ENCODE data around the gene ATP23. TPM values are rescaled to one million over a fixed set of nuclear protein-coding genes. Genes with fewer than 3 reads are reported as not detected.

The ATP23 gene
- total RNA-seq, 1 experiment from 2014 or later: 9.1 TPM

GRCh38 chr12:57907281-57907680 is 34.1 kb upstream of the ATP23 start:
- Histone ChIP-seq H3K9me3 (ENCODE audit: control insufficient read depth in 1 of 2, insufficient read depth in 1 of 2, low read depth in 1 of 2, low read length in 2 of 2) (no peaks in the 10 kb centered on the region), H3K4me2 (ENCODE audit: low read length) (no peak overlapping the region), H3K9me2 (ENCODE audit: insufficient read depth) (0 out of 2 replicates have a peak, but pooled peaks cover 2% of the 10 kb centered on the region), H3K27ac (ENCODE audit: low read depth, low read length) (no peak overlapping the region), H3K4me1 (ENCODE audit: control insufficient read depth in 1 of 2, insufficient read depth in 2 of 2, low read length in 2 of 2) (peaks cover 0 to 7% of the 10 kb centered on the region in 2 experiments; a peak in 2 of 4 replicates), H2AFZ (ENCODE audit: low read depth, low read length, poor library complexity, severe bottlenecking) (no peak overlapping the region), H3K36me3 (ENCODE audit: control insufficient read depth in 1 of 2, insufficient read depth in 2 of 2, low read length in 2 of 2) (no peaks in the 10 kb centered on the region), H4K20me1 (ENCODE audit: insufficient read depth) (no peaks in the 10 kb centered on the region), H3K79me2 (ENCODE audit: insufficient read depth, low read length) (no peaks in the 10 kb centered on the region), H3K9ac (ENCODE audit: low read length) (no peak overlapping the region), H3K27me3 (ENCODE audit: insufficient read depth, low read length) (no peaks in the 10 kb centered on the region), H3K4me3 (replicated peaks in 1 of 2; ENCODE audit: low read depth in 1 of 2, low read length in 2 of 2) (no peak overlapping the region)
- ChIA-PET RAD21 (ENCODE audit: low non-redundant PET in 1 of 2, low total read pairs in 2 of 2, uncharacterized antibody in 2 of 2, unreplicated experiment in 2 of 2) (no interaction called here), POLR2A (no interaction called here), CTCF (interaction anchor here (1.0 kb wide), 1 partner anchor 104 kb away, joined by 4 read pairs; no protein-coding TSS in a partner anchor)
- no TSS peak for BruUV-seq (replicated peaks)
- TF ChIP-seq CEBPB (IDR thresholded peaks at IDR 0.05; ENCODE audit: low read depth) (no peak), ZFX (IDR thresholded peaks at IDR 0.05) (no peak), TCF7L2 (IDR thresholded peaks at IDR 0.05; ENCODE audit: borderline replicate concordance, extremely low read depth, insufficient read depth, insufficient read length) (no peak), EZH2 (IDR thresholded peaks at IDR 0.05) (no peak), FOSL1 (IDR thresholded peaks at IDR 0.05; ENCODE audit: low read depth) (no peak), CTCF (IDR thresholded peaks at IDR 0.05 in 2 of 3, conservative IDR thresholded peaks at IDR 0.05 in 1 of 3; ENCODE audit: borderline replicate concordance in 1 of 3, insufficient read depth in 1 of 3, low read depth in 2 of 3, low read length in 2 of 3) (no peak), REST (IDR thresholded peaks at IDR 0.05; ENCODE audit: low read depth) (no peak), SRF (IDR thresholded peaks at IDR 0.05; ENCODE audit: low read depth) (no peak), CBX3 (IDR thresholded peaks at IDR 0.05; ENCODE audit: low read depth) (no peak), YY1 (IDR thresholded peaks at IDR 0.05; ENCODE audit: extremely low read depth, insufficient replicate concordance, low read depth, low read length) (no peak), POLR2AphosphoS5 (IDR thresholded peaks at IDR 0.05; ENCODE audit: low read depth, low read length) (no peak), EGR1 (IDR thresholded peaks at IDR 0.05; ENCODE audit: low read depth) (no peak), POLR2A (IDR thresholded peaks at IDR 0.05; ENCODE audit: borderline replicate concordance, extremely low read depth, insufficient read depth, insufficient read length) (no peak), ZBTB33 (IDR thresholded peaks at IDR 0.05; ENCODE audit: extremely low read depth, insufficient replicate concordance, low read length) (no peak)
- intact Hi-C loops (cut with micrococcal nuclease): no loop called here
- DNase-seq (ENCODE audit: low read depth, low spot score): no peak
- no peak for ATAC-seq
